Naive B cell (primary cell): ENCODE measurements around the gene INTS1. TPM values are rescaled to one million over a fixed set of nuclear protein-coding genes. Genes with fewer than 3 reads are reported as not detected.

ENCODE experiments used
- polyA plus RNA-seq, 6 donors: library from polyadenylated mRNA; unstranded; fragments of 300-500 nt; fragmentation: Illumina TruSeq; gene quantifications; one replicate each; pipeline ENCODE4 v1.2.3, GENCODE V29; 2021; ENCODE audit warnings: low read depth in 6 of 6

The INTS1 gene
- polyA plus RNA-seq, 6 donors from 2014 or later, result 3.0 to 26.7 (median 11.7) TPM

Other genes with a start within 250 kb of the INTS1 start
- gene MICALL2, start 44.9 kb downstream of the INTS1 start, polyA plus RNA-seq, result not detected
- 1 to 10 TPM in 1 of 6 donors, under 1 TPM in 5; 0.36 to 1.2 (median 0.66) TPM for gene MAFK, start 26.3 kb upstream of the INTS1 start, polyA plus RNA-seq
- under 1 TPM in 1 of 6 donors, not detected in 5; 0.16 TPM for gene TMEM184A, start 51.8 kb upstream of the INTS1 start, polyA plus RNA-seq
- gene PSMG3, start 65.6 kb upstream of the INTS1 start, polyA plus RNA-seq, result 10 to 100 TPM; 24.2 to 43.4 (median 38.6) TPM
- not detected for gene ELFN1, start 165.9 kb upstream of the INTS1 start, polyA plus RNA-seq